ENCODE results near the gene HAUS7.

Gene HAUS7

DNA sequence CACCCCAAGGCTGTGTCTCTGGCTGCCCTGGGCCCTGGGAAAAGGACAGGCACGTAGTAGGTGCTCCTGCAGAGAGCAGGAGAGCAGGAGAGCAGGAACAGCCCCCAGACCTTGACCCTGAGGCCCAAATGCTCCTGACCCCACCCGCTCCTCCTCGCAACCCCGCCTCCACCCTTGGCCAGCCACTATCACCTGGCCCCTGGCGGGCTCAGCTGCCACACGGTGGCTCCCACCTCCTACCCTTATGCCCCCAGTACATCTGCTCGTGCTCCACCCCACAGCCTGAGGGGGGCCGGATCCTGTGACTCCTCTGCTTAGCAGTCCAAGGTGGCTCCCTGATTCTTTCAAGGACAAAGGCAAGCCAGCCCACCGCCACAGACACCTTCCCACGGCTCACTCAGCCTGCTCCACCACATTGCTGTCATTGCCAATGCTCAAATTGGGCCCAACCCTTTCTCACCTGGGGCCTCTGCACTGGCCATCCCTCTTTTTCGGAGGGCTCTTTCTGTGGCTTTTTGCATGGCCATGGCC is 5.4 kb upstream of the HAUS7 start:
- DNase-seq = no peak

DNA sequence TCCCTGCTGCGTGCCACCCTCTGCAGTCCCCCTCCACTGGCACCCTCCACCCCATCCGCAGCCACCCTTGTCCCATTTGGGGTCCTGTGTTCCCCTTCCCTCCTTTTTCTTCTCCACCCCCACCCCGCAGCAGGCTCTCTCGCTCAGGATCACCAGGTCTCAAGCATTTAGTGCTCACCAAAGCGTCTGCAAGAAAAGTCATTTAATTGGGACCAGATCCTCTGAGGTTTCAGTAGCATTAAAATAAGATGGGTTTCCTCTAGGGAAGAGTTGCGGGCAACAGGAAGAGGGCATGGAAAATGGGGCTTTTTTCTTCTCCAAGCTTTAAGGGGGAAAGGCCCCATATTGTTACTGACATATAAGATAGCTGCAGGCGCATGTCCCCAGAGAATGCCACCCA is 4.9 kb upstream of the HAUS7 start:
- DNase-seq = no peak

- DNase-seq = peak; percentile 45
Measured at GRCh38 chrX:153474718-153475117, 4.3 kb upstream of the HAUS7 start.

DNA sequence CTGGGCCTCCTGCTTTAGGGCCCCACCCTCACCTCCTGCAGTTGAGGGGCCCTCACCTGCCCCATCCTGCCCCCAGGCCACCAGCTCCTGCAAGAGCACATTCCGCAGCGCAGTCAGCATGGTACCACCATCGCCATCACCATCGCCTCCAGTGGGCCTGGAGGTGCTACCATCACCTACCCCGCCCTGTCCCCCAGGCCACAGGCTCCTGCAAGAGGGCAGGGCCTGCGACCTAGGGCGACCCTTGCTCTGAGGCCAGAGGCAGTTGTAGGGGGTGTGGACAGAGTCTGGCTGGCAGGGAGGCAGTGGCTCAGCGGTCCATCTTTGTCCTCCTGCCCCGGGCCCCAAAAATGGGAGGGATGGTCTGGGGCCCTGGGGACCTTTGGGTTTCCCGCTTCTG is 3.9 kb upstream of the HAUS7 start:
- no peak for DNase-seq

GRCh38 chrX:153473126-153473525 is 2.8 kb upstream of the HAUS7 start:
- no peak for DNase-seq

- no peak for DNase-seq
Measured at GRCh38 chrX:153471663-153472280, 1.4 kb upstream of the HAUS7 start.

- peak; percentile 36 for DNase-seq
Measured at GRCh38 chrX:153469811-153470410, 465 bp downstream of the HAUS7 start.

- no peak for DNase-seq
Measured at GRCh38 chrX:153468008-153468580, 2.3 kb downstream of the HAUS7 start.

GRCh38 chrX:153465691-153466380 is 4.5 kb downstream of the HAUS7 start:
- DNase-seq = no peak

GRCh38 chrX:153464116-153464515 is 6.3 kb downstream of the HAUS7 start:
- no peak for DNase-seq

GRCh38 chrX:153463556-153463955 is 6.8 kb downstream of the HAUS7 start:
- DNase-seq = no peak

GRCh38 chrX:153463031-153463430 is 7.3 kb downstream of the HAUS7 start:
- DNase-seq = no peak

GRCh38 chrX:153462291-153462690 is 8.1 kb downstream of the HAUS7 start:
- DNase-seq = no peak

GRCh38 chrX:153460826-153461225 is 9.6 kb downstream of the HAUS7 start:
- peak; percentile 41 for DNase-seq

DNA sequence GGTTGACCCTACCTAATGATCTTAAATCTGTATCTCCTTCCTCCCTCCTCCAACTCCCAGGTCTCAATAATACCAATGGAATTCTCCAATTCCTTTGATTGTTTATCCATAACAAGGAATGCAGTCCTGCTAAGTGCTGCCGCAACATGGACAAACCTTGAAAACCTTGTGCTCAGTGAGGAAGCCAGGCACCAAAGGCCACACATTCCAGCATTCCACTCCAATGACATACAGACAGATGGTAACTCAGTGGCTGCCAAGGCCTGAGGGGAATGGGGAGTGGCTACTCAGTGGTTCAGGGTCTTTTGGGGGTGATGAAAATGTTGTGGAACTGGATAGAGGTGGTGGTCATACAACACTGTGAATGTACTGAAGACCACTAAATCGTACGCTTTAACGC is 10.4 kb downstream of the HAUS7 start:
- no peak for DNase-seq

- no peak for DNase-seq
Measured at GRCh38 chrX:153458476-153458875, 11.9 kb downstream of the HAUS7 start.

GRCh38 chrX:153457827-153458466 is 12.4 kb downstream of the HAUS7 start:
- no peak for DNase-seq

DNA sequence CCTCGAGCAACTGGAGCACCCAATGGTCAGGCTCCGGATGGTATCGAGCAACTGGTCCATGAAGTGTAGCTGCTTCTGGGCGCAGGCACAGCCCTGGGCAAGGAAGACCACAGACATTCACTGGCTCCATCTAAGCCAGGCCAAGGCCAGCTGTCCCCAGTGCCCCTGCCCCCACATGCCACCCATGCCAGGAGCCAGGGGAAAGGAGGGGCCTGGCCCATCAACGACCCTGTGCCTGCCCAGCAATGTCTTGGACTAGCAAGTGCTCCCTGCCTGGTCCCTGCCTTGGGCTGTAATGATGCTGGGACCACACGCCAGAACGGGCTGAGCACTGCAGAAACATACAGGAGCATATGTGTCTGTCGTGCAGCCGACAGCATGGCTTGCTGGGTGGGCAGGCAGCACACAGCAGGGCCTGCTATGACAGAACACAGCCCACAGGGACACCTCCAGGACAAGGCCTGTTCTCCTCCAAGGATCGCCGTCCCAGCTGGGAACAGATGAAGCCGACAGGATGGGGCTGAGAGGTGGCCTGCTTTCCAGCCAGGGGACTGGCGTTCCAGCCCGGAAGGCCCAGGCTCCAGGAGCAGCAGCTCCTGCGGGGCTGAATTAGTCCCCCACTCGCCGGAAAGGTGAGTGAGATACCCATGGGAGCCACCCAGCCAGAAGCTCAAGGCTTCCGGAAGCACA is 13.1 kb downstream of the HAUS7 start:
- no peak for DNase-seq

DNA sequence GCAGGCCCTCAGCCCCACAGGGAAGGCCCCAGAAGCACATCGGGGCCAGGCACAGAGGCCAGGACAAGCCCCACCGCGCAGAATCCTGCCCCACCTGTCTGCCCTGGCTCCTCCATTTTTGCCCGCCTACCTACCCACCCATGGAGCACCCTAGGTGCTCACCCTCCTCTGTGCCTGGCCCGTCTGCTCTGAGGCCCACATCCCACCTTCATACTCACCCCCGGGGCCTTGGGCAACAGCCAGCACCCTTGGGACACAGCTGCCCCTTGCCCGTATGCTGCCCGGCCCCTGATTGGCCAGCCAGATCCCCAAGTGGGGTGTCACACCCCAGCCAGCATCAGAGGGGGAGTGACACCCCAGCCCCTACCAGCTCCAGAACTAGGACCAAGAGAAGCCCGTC is 13.7 kb downstream of the HAUS7 start:
- DNase-seq = no peak

DNA sequence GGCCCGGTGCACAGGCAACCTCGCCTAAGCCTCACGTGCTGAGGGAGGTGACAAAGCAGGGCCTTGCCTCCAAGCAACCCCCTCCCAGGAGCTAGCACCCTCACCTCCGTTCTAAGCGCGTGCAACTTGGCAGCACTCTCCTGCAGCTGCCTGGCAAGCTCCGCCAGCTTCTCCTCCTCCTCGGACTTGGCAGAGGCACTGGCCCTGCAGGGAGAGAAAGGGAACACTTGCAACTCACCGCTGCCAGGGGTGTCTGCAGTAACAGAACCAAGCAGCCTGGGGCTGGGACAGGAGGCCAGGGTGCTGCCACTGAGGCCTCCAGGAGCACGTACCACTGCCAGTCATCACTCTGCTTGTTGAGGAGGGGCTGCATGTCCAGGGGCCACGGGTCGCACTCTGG is 14.2 kb downstream of the HAUS7 start:
- no peak for DNase-seq

DNA sequence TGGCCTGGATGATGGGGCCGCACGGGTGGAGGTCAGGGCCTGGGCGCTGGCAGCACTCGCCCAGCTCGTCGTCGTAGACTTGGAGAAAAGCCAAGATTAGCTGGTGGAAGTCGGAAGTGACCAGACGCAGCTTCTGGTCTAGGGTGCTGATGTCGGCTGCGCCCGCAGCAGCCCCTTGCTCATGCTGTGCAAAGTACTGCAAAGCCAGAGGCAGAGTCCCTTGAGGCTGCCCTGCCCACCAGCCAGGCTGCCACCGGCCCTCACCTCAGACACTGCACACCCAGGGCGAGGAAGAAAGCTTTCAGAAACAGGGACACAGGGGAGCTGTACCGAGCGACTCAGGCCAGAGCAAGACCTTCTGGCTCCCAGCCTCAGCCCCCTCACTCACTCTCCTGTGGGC is 14.8 kb downstream of the HAUS7 start:
- no peak for DNase-seq

- DNase-seq = no peak
Measured at GRCh38 chrX:153454901-153455550, 15.3 kb downstream of the HAUS7 start.

Data from NCI-H345 (cell line).